ENCODE measurements around the gene POLR2L. TPM values are rescaled to one million over a fixed set of nuclear protein-coding genes. Genes with fewer than 3 reads are reported as not detected.
A peak's percentile ranks its signal among the peaks of the same experiment; 100 is the strongest.

The POLR2L gene
- polyA plus RNA-seq, 1 donor = 87.5 TPM

GRCh38 chr11:792873-793272, 49.5 kb downstream of the POLR2L start:
- no peak for DNase-seq
- WGBS (ENCODE audit: insufficient coverage, low lambda C conversion rate) = no CpG with 5 or more reads among the region's 13 CpGs
- no peak overlapping the region for H3K4me3 ChIP-seq (ENCODE audit: low read length)
- H3K27ac ChIP-seq (ENCODE audit: low read length) = no peak overlapping the region
- peaks cover 16% of the 10 kb centered on the region for H3K36me3 ChIP-seq (ENCODE audit: control insufficient read depth, insufficient read depth, low read length)
- peaks cover 15% of the 10 kb centered on the region for H3K27me3 ChIP-seq (ENCODE audit: control insufficient read depth, insufficient read depth, low read length)
- peaks cover 27% of the 10 kb centered on the region for H3K4me1 ChIP-seq (ENCODE audit: control insufficient read depth, insufficient read depth, low read length)
- H3K9me3 ChIP-seq (ENCODE audit: control insufficient read depth, low read depth, low read length) = no peaks in the 10 kb centered on the region

- no peaks in the 10 kb centered on the region for H3K9me3 ChIP-seq (ENCODE audit: control insufficient read depth, low read depth, low read length)
- no peak for DNase-seq
- no peak overlapping the region for H3K4me3 ChIP-seq (ENCODE audit: low read length)
- no CpG with 5 or more reads among the region's 15 CpGs for WGBS (ENCODE audit: insufficient coverage, low lambda C conversion rate)
- peaks cover 27% of the 10 kb centered on the region for H3K4me1 ChIP-seq (ENCODE audit: control insufficient read depth, insufficient read depth, low read length)
- H3K27me3 ChIP-seq (ENCODE audit: control insufficient read depth, insufficient read depth, low read length) = peaks cover 15% of the 10 kb centered on the region
- H3K27ac ChIP-seq (ENCODE audit: low read length) = no peak overlapping the region
- H3K36me3 ChIP-seq (ENCODE audit: control insufficient read depth, insufficient read depth, low read length) = peaks cover 16% of the 10 kb centered on the region
Measured at GRCh38 chr11:792535-792821, 49.9 kb downstream of the POLR2L start.

GRCh38 chr11:791658-792534, 50.4 kb downstream of the POLR2L start:
- no peak for DNase-seq
- WGBS (ENCODE audit: insufficient coverage, low lambda C conversion rate) = no CpG with 5 or more reads among the region's 49 CpGs
- peaks cover 15% of the 10 kb centered on the region for H3K27me3 ChIP-seq (ENCODE audit: control insufficient read depth, insufficient read depth, low read length)

GRCh38 chr11:790721-791564, 51.4 kb downstream of the POLR2L start:
- Histone ChIP-seq H3K27ac (ENCODE audit: low read length) (no peak overlapping the region), H3K27me3 (ENCODE audit: control insufficient read depth, insufficient read depth, low read length) (peaks cover 15% of the 10 kb centered on the region), H3K4me3 (ENCODE audit: low read length) (no peak overlapping the region), H3K9me3 (ENCODE audit: control insufficient read depth, low read depth, low read length) (no peaks in the 10 kb centered on the region), H3K4me1 (ENCODE audit: control insufficient read depth, insufficient read depth, low read length) (peaks cover 16% of the 10 kb centered on the region), H3K36me3 (ENCODE audit: control insufficient read depth, insufficient read depth, low read length) (peaks cover 16% of the 10 kb centered on the region)
- no CpG with 5 or more reads among the region's 18 CpGs for WGBS (ENCODE audit: insufficient coverage, low lambda C conversion rate)
- no peak for DNase-seq

More at GRCh38 chr11:791658-792534, 50.4 kb downstream of the POLR2L start:
- no peak overlapping the region for H3K27ac ChIP-seq (ENCODE audit: low read length)
- H3K4me1 ChIP-seq (ENCODE audit: control insufficient read depth, insufficient read depth, low read length) = peaks cover 24% of the 10 kb centered on the region
- H3K9me3 ChIP-seq (ENCODE audit: control insufficient read depth, low read depth, low read length) = no peaks in the 10 kb centered on the region
- no peak overlapping the region for H3K4me3 ChIP-seq (ENCODE audit: low read length)
- H3K36me3 ChIP-seq (ENCODE audit: control insufficient read depth, insufficient read depth, low read length) = peaks cover 16% of the 10 kb centered on the region

- Histone ChIP-seq H3K4me3 (ENCODE audit: low read length) (peak within 1 kb of the TSS; percentile 16), H3K36me3 (ENCODE audit: control insufficient read depth, insufficient read depth, low read length) (peaks cover 16% of the 10 kb centered on the region), H3K4me1 (ENCODE audit: control insufficient read depth, insufficient read depth, low read length) (peaks cover 6% of the 10 kb centered on the region), H3K27ac (ENCODE audit: low read length) (no peak within 1 kb of the TSS), H3K9me3 (ENCODE audit: control insufficient read depth, low read depth, low read length) (no peaks in the 10 kb centered on the region), H3K27me3 (ENCODE audit: control insufficient read depth, insufficient read depth, low read length) (peaks cover 15% of the 10 kb centered on the region)
- WGBS (ENCODE audit: insufficient coverage, low lambda C conversion rate) = no CpG with 5 or more reads among the region's 44 CpGs
- DNase-seq = peak in 1 of 2 donors; percentile 21
Measured at GRCh38 chr11:789943-790342, 52.4 kb downstream of the POLR2L start, which contains the start of gene CEND1. Gene CEND1 (minus strand): TSS chr11:790090. CDS start chr11:788576, 1,514 bp downstream.

Other genes starting within 250 kb of the POLR2L start
- gene IRF7, start 226.6 kb downstream of the POLR2L start, polyA plus RNA-seq = 16.7 TPM
- 763 TPM for gene CDHR5, start 217.6 kb downstream of the POLR2L start, polyA plus RNA-seq
- gene SCT, start 215.3 kb downstream of the POLR2L start, polyA plus RNA-seq = 131 TPM
- 1.3 TPM for gene DRD4, start 205.3 kb downstream of the POLR2L start, polyA plus RNA-seq
- gene DEAF1, start 147.3 kb downstream of the POLR2L start, polyA plus RNA-seq = 24.1 TPM
- 36.1 TPM for gene TMEM80, start 146.7 kb downstream of the POLR2L start, polyA plus RNA-seq
- 260 TPM for gene EPS8L2, start 136.3 kb downstream of the POLR2L start, polyA plus RNA-seq
- 92.4 TPM for gene TALDO1, start 95.1 kb downstream of the POLR2L start, polyA plus RNA-seq
- 58.1 TPM for gene GATD1, start 65.0 kb downstream of the POLR2L start, polyA plus RNA-seq
- gene CEND1, start 52.4 kb downstream of the POLR2L start, polyA plus RNA-seq = 2.0 TPM
- 14.6 TPM for gene SLC25A22, start 44.2 kb downstream of the POLR2L start, polyA plus RNA-seq
- 15.1 TPM for gene PIDD1, start 37.3 kb downstream of the POLR2L start, polyA plus RNA-seq
- gene RPLP2, start 32.6 kb downstream of the POLR2L start, polyA plus RNA-seq = 1,325 TPM
- 98.0 TPM for gene PNPLA2, start 23.6 kb downstream of the POLR2L start, polyA plus RNA-seq
- gene CRACR2B, start 14.6 kb downstream of the POLR2L start, polyA plus RNA-seq = 34.4 TPM
- 317 TPM for gene CD151, start 9.6 kb downstream of the POLR2L start, polyA plus RNA-seq
- 27.8 TPM for gene TSPAN4, start 323 bp upstream of the POLR2L start, polyA plus RNA-seq
- 82.9 TPM for gene CHID1, start 68.3 kb upstream of the POLR2L start, polyA plus RNA-seq
- gene AP2A2, start 83.3 kb upstream of the POLR2L start, polyA plus RNA-seq = 79.6 TPM
- gene MUC6, start 194.2 kb upstream of the POLR2L start, polyA plus RNA-seq = 0.15 TPM
- 94.8 TPM for gene MUC2, start 232.3 kb upstream of the POLR2L start, polyA plus RNA-seq

Data from large intestine (tissue), 3 donors.